Peyer's patch (tissue), 4 donors: ENCODE data around the gene UBR3. TPM values are rescaled to one million over a fixed set of nuclear protein-coding genes. Genes with fewer than 3 reads are reported as not detected.

Experiments
- DNase-seq, 3 donors: peaks; one replicate each; pipeline ENCODE4 v3.0.0-alpha.2; 2017 to 2019
- H3K27ac ChIP-seq, 4 donors: fragments of 200-600 bp; sonication (generic); one replicate each; pipeline ENCODE4 v1.5.1; 2016 to 2019
- H3K27me3 ChIP-seq, 2 donors: fragments of 200-600 bp; sonication (generic); one replicate each; pipeline ENCODE4 v1.5.1; 2019
- H3K36me3 ChIP-seq, 3 donors: fragments of 200-600 bp; sonication (generic); one replicate each; pipeline ENCODE4 v1.5.1; 2016 to 2019
- H3K4me1 ChIP-seq, 4 donors: fragments of 200-600 bp; sonication (generic); one replicate each; pipeline ENCODE4 v1.5.1; 2016 to 2019
- H3K4me3 ChIP-seq, 4 donors: fragments of 200-600 bp; sonication (generic); 1 replicate in 3 of 4; 2 replicates in 1 of 4; pipeline ENCODE4 v1.5.1; 2016 to 2019; ENCODE audit warnings: mild to moderate bottlenecking in 1 of 4
- H3K9me3 ChIP-seq, 4 donors: fragments of 200-600 bp; sonication (generic); one replicate each; pipeline ENCODE4 v1.5.1; 2016 to 2019; ENCODE audit warnings: mild to moderate bottlenecking in 1 of 4
- POLR2A ChIP-seq, 2 donors: fragments of 450-650 bp; IDR thresholded peaks; one replicate each; pipeline ENCODE4 v1.5.1; 2017; ENCODE audit warnings: antibody characterized with exemption in 2 of 2, mild to moderate bottlenecking in 2 of 2, moderate library complexity in 2 of 2
- total RNA-seq, 4 donors: library from RNA; depleted of rRNA; stranded (reverse); fragments of >200 nt; gene quantifications; one replicate each; pipeline ENCODE4 v1.1.0, GENCODE V29; 2016
- TF ChIP-seq, protein P1 (sequence below), 6 experiments: fragments of 450-650 bp in 4 of 6; fragments of 200-600 bp in 2 of 6; sonication (generic) in 1 of 6; IDR thresholded peaks; one replicate each; pipeline ENCODE4 v1.5.1; 2017 to 2019; ENCODE audit warnings: antibody characterized with exemption in 6 of 6, mild to moderate bottlenecking in 3 of 6, moderate library complexity in 1 of 6

UBR3 gene
- total RNA-seq, 4 donors from 2014 or later: 45.4 to 90.0 (median 72.4) TPM

DNA sequence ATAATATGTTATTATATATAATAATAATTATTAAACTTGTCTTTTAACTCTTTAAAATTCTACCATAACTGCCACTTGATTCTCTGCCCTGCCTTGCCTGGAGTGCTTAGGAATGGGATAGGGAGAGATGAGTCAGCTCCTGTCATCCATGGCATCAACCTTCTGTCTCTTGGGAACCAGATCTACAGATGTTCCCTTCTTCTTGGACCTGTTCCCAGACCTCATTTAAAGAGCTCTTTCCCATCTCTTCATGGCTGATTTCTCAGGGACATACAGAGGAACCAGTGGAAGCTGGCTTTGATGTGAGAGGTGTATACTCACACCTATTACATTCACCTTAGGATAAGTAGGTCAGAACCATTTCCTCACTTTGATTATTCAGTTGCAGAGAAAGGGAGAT, 195.4 kb downstream of the UBR3 start:
- DNase-seq: no peak
- no peaks in the 10 kb centered on the region for H3K27me3 ChIP-seq

DNA sequence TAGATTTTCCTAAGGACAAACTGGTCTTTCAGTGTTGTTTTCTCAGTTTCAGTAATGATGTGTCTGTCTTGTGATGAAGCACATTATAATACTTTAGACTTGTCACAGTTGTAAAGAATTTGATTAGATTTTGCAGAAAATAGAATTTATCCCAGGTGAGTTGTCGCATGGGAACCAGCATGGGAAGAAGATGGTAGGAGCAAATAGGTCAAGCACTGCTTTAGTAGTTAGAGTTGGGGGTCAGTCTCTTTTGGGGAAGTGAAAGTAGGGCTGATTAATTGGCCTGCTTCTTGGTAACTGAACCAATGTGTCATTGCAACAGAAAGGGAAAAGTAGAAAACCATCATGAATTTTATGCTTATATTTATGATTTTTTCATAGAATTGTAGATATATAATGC, 197.5 kb downstream of the UBR3 start:
- H3K4me1 ChIP-seq: no peaks in the 10 kb centered on the region
- peaks cover 0 to 3% (median 0%) of the 10 kb centered on the region in 3 donors for H3K36me3 ChIP-seq
- H3K27me3 ChIP-seq: no peaks in the 10 kb centered on the region
- H3K4me3 ChIP-seq: no peak overlapping the region
- TF ChIP-seq POLR2A (IDR thresholded peaks at IDR 0.05): no peak
- TF ChIP-seq, protein P1, sequence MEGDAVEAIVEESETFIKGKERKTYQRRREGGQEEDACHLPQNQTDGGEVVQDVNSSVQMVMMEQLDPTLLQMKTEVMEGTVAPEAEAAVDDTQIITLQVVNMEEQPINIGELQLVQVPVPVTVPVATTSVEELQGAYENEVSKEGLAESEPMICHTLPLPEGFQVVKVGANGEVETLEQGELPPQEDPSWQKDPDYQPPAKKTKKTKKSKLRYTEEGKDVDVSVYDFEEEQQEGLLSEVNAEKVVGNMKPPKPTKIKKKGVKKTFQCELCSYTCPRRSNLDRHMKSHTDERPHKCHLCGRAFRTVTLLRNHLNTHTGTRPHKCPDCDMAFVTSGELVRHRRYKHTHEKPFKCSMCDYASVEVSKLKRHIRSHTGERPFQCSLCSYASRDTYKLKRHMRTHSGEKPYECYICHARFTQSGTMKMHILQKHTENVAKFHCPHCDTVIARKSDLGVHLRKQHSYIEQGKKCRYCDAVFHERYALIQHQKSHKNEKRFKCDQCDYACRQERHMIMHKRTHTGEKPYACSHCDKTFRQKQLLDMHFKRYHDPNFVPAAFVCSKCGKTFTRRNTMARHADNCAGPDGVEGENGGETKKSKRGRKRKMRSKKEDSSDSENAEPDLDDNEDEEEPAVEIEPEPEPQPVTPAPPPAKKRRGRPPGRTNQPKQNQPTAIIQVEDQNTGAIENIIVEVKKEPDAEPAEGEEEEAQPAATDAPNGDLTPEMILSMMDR (IDR thresholded peaks at IDR 0.05): no peak
- no peak for DNase-seq
- no peak overlapping the region for H3K27ac ChIP-seq
- no peaks in the 10 kb centered on the region for H3K9me3 ChIP-seq

More for the DNA sequence above, 195.4 kb downstream of the UBR3 start:
- TF ChIP-seq, protein P1 (IDR thresholded peaks at IDR 0.05): no peak
- TF ChIP-seq POLR2A (IDR thresholded peaks at IDR 0.05): no peak
- H3K4me1 ChIP-seq: no peaks in the 10 kb centered on the region
- H3K36me3 ChIP-seq: no peaks in the 10 kb centered on the region
- H3K9me3 ChIP-seq: no peaks in the 10 kb centered on the region
- no peak overlapping the region for H3K27ac ChIP-seq
- H3K4me3 ChIP-seq: no peak overlapping the region

GRCh38 chr2:170025223-170025622, 198.0 kb downstream of the UBR3 start:
- DNase-seq: no peak

DNA sequence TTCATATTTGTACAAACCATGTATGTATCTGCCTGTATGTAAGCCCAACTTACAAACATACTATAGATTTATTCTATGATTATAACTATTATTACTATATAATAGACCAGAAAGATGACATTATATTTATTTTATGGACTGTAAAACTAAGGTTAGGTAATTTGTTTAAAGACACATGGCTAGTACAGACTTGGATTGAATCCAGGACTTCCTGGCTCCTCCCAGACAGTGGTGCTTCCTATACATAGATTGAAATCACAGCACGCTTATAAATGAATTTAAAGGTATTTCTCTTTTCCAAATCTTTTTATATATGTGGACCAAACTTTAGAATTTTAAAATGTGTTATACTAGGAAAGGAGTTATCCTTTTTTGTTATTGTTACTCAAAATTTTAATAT, 199.1 kb downstream of the UBR3 start:
- H3K4me3 ChIP-seq: no peak overlapping the region
- no peaks in the 10 kb centered on the region for H3K9me3 ChIP-seq
- no peaks in the 10 kb centered on the region for H3K27me3 ChIP-seq
- H3K27ac ChIP-seq: no peak overlapping the region
- no peak for DNase-seq
- no peaks in the 10 kb centered on the region for H3K4me1 ChIP-seq
- peaks cover 0 to 3% (median 0%) of the 10 kb centered on the region in 3 donors for H3K36me3 ChIP-seq
- no peak for TF ChIP-seq POLR2A (IDR thresholded peaks at IDR 0.05)
- TF ChIP-seq, protein P1 (IDR thresholded peaks at IDR 0.05): no peak

More at GRCh38 chr2:170025223-170025622, 198.0 kb downstream of the UBR3 start:
- Histone ChIP-seq H3K4me3 (no peak overlapping the region), H3K27me3 (no peaks in the 10 kb centered on the region), H3K9me3 (no peaks in the 10 kb centered on the region), H3K36me3 (peaks cover 0 to 3% (median 0%) of the 10 kb centered on the region in 3 donors), H3K27ac (no peak overlapping the region), H3K4me1 (no peaks in the 10 kb centered on the region)
- no peak for TF ChIP-seq POLR2A (IDR thresholded peaks at IDR 0.05)
- TF ChIP-seq, protein P1 (IDR thresholded peaks at IDR 0.05): no peak

DNA sequence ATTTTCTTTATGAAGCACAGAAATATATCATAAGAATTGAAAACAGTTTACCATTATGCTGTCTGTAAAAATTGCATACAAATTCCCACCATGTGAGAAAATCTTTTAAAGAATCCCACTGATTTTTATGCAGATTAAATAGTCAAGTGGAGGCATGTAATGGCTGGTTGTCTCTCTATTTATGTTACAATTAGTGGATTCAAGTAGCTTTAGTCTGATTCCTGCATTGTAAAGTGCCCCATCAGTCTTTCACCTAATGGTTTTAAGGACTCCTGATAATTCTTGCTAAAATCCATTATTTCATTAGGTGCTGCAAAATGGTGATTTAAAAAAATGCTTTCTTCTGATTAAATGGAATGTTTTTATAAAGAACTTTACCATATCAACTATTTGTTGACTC, 202.3 kb downstream of the UBR3 start:
- H3K4me1 ChIP-seq: no peaks in the 10 kb centered on the region
- no peak overlapping the region for H3K27ac ChIP-seq
- H3K9me3 ChIP-seq: no peaks in the 10 kb centered on the region
- TF ChIP-seq, protein P1 (IDR thresholded peaks at IDR 0.05): no peak
- TF ChIP-seq POLR2A (IDR thresholded peaks at IDR 0.05): no peak
- H3K27me3 ChIP-seq: no peaks in the 10 kb centered on the region
- H3K36me3 ChIP-seq: peaks cover 0 to 3% (median 3%) of the 10 kb centered on the region in 3 donors
- no peak overlapping the region for H3K4me3 ChIP-seq
- DNase-seq: no peak

DNA sequence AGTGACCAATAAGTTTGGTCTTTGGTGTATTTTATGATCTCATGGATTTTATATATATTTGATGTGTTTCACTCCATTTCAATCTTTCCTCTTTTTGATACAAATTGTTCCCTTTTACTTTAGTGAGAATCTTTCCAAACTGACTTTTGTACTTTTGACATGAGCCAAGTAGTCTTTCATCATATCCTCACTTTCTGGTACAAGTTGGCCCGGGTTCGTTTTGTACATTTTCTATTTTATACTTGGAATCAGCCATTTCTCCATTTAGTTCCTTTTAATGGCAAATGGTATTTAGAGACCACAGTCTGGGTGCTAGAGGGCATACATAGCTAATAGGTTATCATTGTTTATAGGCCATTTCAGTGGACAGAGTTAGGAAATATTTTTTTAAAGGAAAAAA, 202.8 kb downstream of the UBR3 start:
- no peaks in the 10 kb centered on the region for H3K27me3 ChIP-seq
- H3K36me3 ChIP-seq: peaks cover 0 to 3% (median 3%) of the 10 kb centered on the region in 3 donors
- no peaks in the 10 kb centered on the region for H3K4me1 ChIP-seq
- no peak for TF ChIP-seq POLR2A (IDR thresholded peaks at IDR 0.05)
- TF ChIP-seq, protein P1 (IDR thresholded peaks at IDR 0.05): no peak
- H3K27ac ChIP-seq: no peak overlapping the region
- DNase-seq: no peak
- no peaks in the 10 kb centered on the region for H3K9me3 ChIP-seq
- H3K4me3 ChIP-seq: no peak overlapping the region
